Upper lobe of right lung (tissue), 1 donor: ENCODE results near the gene RPL39L. TPM values are rescaled to one million over a fixed set of nuclear protein-coding genes. Genes with fewer than 3 reads are reported as not detected.
A peak's percentile ranks its signal among the peaks of the same experiment; 100 is the strongest.
"Not testable (repeated sequence)": the region's sequence is repeated elsewhere in the genome, so short reads cannot be mapped to it uniquely, and the experiment has no call there.

Experiments
- ATAC-seq: fragments of 200-7000 bp; cut with Tn5 transposase; one replicate; pipeline ENCODE4 v1.9.1; 2020; ENCODE audit warnings: mild to moderate bottlenecking, moderate library complexity
- DNase-seq: peaks from one replicate; pipeline ENCODE4 v3.0.0-alpha.2; 2020
- H3K27ac ChIP-seq: fragments of 200-600 bp; one replicate; pipeline ENCODE4 v1.8.0; 2022
- H3K27me3 ChIP-seq: fragments of 200-600 bp; one replicate; pipeline ENCODE4 v1.8.0; 2022; ENCODE audit warnings: mild to moderate bottlenecking
- H3K36me3 ChIP-seq: fragments of 200-600 bp; one replicate; pipeline ENCODE4 v1.8.0; 2022
- H3K4me1 ChIP-seq: fragments of 200-600 bp; one replicate; pipeline ENCODE4 v1.8.0; 2022
- H3K4me3 ChIP-seq: fragments of 200-600 bp; one replicate; pipeline ENCODE4 v1.8.0; 2022; ENCODE audit warnings: mild to moderate bottlenecking
- H3K9me3 ChIP-seq: fragments of 200-600 bp; one replicate; pipeline ENCODE4 v1.8.0; 2022
- intact Hi-C: fragments of 100-400 bp; cut with DNase I; formaldehyde crosslinking; loops from one replicate; pipeline ENCODE4 v1.11.0; 2022
- total RNA-seq: library from RNA; stranded (reverse); fragmentation: NEBNext Ultra II Directional; extraction: Animal tissue kit (Norgen Biotek cat#: 25700); gene quantifications from one replicate; pipeline ENCODE4 v1.2.1, GENCODE V29; 2021
- TF ChIP-seq, protein P1 (sequence below): fragments of 200-600 bp; IDR thresholded peaks from one replicate; pipeline ENCODE4 v1.8.0; 2022; ENCODE audit warnings: antibody characterized with exemption
- donor health status: DM: no; HTN: yes; CAD: no; lungs with severe emphysema.

Gene RPL39L
- total RNA-seq, 1 donor from 2014 or later, result 3.9 TPM

GRCh38 chr3:187136337-187136736 lies 3.0 kb downstream of the RPL39L start:
- intact Hi-C loops, result no loop called here
- H3K27ac ChIP-seq, result no peak overlapping the region

DNA sequence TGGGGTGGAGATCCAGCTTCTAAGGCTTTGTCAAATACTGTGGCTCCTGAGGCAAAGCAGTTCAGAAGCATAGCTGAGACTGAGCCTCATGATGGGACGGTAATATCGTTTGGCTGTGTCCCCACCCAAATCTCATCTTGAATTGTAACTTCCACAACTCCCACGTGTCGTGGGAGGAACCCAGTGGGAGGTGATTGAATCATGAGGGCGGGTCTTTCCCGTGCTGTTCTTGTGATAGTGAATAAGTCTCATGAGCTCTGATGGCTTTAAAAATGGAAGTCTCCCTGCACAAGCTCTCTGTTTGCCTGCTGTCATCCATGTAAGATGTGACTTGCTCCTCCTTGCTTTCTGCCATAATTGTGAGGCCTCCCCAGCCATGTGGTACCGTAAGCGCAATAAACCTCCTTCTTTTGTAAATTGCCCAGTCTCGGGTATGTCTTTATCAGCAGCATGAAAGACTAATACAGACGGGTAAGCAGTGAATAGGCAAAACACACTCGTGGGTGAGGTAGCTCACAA lies 4.1 kb downstream of the RPL39L start:
- H3K27me3 ChIP-seq, H3K4me3 ChIP-seq, H3K9me3 ChIP-seq, H3K27ac ChIP-seq, intact Hi-C loops, H3K36me3 ChIP-seq, ATAC-seq, DNase-seq, H3K4me1 ChIP-seq: not testable (repeated sequence)

More at GRCh38 chr3:187136337-187136736, 3.0 kb downstream of the RPL39L start:
- Histone ChIP-seq H3K4me1 (peaks cover 5% of the 10 kb centered on the region), H3K36me3 (no peaks in the 10 kb centered on the region), H3K27me3 (no peaks in the 10 kb centered on the region), H3K4me3 (no peak overlapping the region), H3K9me3 (no peaks in the 10 kb centered on the region)
- DNase-seq, result no peak
- ATAC-seq, result no peak
- TF ChIP-seq, protein P1, sequence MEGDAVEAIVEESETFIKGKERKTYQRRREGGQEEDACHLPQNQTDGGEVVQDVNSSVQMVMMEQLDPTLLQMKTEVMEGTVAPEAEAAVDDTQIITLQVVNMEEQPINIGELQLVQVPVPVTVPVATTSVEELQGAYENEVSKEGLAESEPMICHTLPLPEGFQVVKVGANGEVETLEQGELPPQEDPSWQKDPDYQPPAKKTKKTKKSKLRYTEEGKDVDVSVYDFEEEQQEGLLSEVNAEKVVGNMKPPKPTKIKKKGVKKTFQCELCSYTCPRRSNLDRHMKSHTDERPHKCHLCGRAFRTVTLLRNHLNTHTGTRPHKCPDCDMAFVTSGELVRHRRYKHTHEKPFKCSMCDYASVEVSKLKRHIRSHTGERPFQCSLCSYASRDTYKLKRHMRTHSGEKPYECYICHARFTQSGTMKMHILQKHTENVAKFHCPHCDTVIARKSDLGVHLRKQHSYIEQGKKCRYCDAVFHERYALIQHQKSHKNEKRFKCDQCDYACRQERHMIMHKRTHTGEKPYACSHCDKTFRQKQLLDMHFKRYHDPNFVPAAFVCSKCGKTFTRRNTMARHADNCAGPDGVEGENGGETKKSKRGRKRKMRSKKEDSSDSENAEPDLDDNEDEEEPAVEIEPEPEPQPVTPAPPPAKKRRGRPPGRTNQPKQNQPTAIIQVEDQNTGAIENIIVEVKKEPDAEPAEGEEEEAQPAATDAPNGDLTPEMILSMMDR, result no peak

GRCh38 chr3:187133181-187133580 lies 6.1 kb downstream of the RPL39L start:
- H3K4me3 ChIP-seq, DNase-seq, H3K27ac ChIP-seq, ATAC-seq, H3K4me1 ChIP-seq, H3K27me3 ChIP-seq, intact Hi-C loops, H3K9me3 ChIP-seq, H3K36me3 ChIP-seq: not testable (repeated sequence)

GRCh38 chr3:187132666-187133065 lies 6.6 kb downstream of the RPL39L start:
- DNase-seq (no peak), ATAC-seq (no peak)
- Histone ChIP-seq H3K36me3 (no peaks in the 10 kb centered on the region), H3K4me1 (no peaks in the 10 kb centered on the region), H3K27ac (no peak overlapping the region), H3K4me3 (no peak overlapping the region), H3K9me3 (no peaks in the 10 kb centered on the region), H3K27me3 (no peaks in the 10 kb centered on the region)
- intact Hi-C loops, result no loop called here
- TF ChIP-seq, protein P1, result no peak

DNA sequence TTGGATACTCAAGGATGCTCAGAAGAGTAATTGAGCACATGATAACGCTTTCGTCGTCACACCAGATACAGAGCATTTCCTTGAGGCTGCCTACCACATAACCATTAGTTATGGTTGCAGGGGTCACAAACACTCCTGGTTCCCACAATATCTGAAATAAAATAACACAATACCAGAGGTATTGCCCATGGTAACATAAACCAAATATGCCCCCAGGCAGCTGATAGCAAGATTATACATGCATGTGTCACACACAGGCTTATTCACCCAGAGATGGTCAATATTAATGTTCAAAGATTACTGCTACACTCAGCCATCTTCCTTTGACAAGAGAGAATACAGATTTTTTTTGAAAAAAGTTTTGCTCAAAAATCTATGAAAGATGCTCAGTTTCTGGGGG lies 7.3 kb downstream of the RPL39L start:
- ATAC-seq (no peak), DNase-seq (no peak)
- no peaks in the 10 kb centered on the region for H3K36me3 ChIP-seq
- H3K4me3 ChIP-seq, result no peak overlapping the region
- H3K27ac ChIP-seq, result no peak overlapping the region
- no peaks in the 10 kb centered on the region for H3K9me3 ChIP-seq
- intact Hi-C loops, result no loop called here
- TF ChIP-seq, protein P1, result no peak
- H3K27me3 ChIP-seq, result no peaks in the 10 kb centered on the region
- H3K4me1 ChIP-seq, result no peaks in the 10 kb centered on the region

DNA sequence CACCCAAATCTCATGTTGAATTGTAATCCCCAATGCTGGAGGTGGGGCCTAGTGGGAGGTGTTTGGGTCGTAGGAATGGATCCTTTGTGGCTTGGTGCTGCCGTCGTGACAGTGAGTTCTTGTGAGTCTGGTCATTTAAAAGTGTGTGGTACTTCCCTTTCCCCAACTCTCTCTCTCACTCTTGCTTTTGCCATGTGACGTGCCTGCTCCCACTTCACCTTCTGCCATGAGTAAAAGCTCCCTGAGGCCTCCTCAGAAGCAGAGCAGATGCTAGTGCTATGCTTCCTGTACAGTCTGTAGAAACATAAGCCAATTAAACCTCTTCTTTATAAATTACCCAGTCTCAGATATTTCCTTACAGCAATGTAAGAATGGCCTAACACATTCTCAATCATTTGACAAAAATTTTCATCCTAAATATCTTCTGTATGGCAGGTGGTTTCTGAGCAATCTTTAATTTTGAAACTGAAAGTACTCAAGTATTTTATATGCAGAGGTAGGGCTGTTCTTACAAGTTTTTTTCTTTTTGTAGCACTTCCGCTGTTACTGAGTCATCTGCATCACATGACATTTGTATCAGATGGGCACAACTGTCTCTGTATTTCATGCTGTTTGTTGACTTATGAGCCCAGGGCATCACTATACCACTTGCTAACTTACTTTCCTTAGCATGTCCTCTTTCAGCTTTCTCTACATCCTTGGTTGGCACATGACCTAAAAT lies 8.8 kb downstream of the RPL39L start:
- intact Hi-C loops, result no loop called here
- Histone ChIP-seq H3K27ac (peak overlapping the region; percentile 43), H3K27me3 (no peaks in the 10 kb centered on the region), H3K36me3 (no peaks in the 10 kb centered on the region), H3K4me1 (no peaks in the 10 kb centered on the region), H3K4me3 (no peak overlapping the region), H3K9me3 (no peaks in the 10 kb centered on the region)
- DNase-seq (no peak), ATAC-seq (peak; percentile 88)
- TF ChIP-seq, protein P1, result no peak
